Activated CD8-positive, alpha-beta memory T cell treated with anti-CD3 and anti-CD28 coated beads, Interleukin-2, amount 50 U/mL, for 1 hour (primary cell): ENCODE measurements around the gene EMC10.

Experiments
- DNase-seq: peaks from one replicate; pipeline ENCODE4 v3.0.0-alpha.2; 2020; ENCODE audit errors: extremely low read depth

EMC10 gene

GRCh38 chr19:50478901-50479715 is 2.8 kb downstream of the EMC10 start:
- DNase-seq, result no peak

- no peak for DNase-seq
Observed at GRCh38 chr19:50479761-50480251, 3.5 kb downstream of the EMC10 start.

GRCh38 chr19:50480281-50481111 is 4.2 kb downstream of the EMC10 start:
- DNase-seq, result no peak

- no peak for DNase-seq
Observed at GRCh38 chr19:50481351-50482149, 5.2 kb downstream of the EMC10 start.

- DNase-seq, result no peak
Observed at GRCh38 chr19:50482271-50482855, 6.1 kb downstream of the EMC10 start.

- DNase-seq, result no peak
Observed at GRCh38 chr19:50482916-50483315, 6.6 kb downstream of the EMC10 start.

GRCh38 chr19:50485284-50485955 is 9.1 kb downstream of the EMC10 start:
- DNase-seq, result no peak

GRCh38 chr19:50486823-50487515 is 10.7 kb downstream of the EMC10 start:
- no peak for DNase-seq

GRCh38 chr19:50488389-50489194 is 12.3 kb downstream of the EMC10 start:
- no peak for DNase-seq

GRCh38 chr19:50489461-50490011 is 13.2 kb downstream of the EMC10 start:
- no peak for DNase-seq

- DNase-seq, result no peak
Observed at GRCh38 chr19:50490411-50490811, 14.1 kb downstream of the EMC10 start.

GRCh38 chr19:50490991-50491472 is 14.7 kb downstream of the EMC10 start:
- DNase-seq, result no peak

- no peak for DNase-seq
Observed at GRCh38 chr19:50492303-50493052, 16.2 kb downstream of the EMC10 start.

GRCh38 chr19:50493171-50493570 is 16.9 kb downstream of the EMC10 start:
- DNase-seq, result no peak

- DNase-seq, result no peak
Observed at GRCh38 chr19:50494186-50495019, 18.1 kb downstream of the EMC10 start.

GRCh38 chr19:50495020-50495531 is 18.8 kb downstream of the EMC10 start:
- DNase-seq, result no peak
